Cortex of kidney (tissue), 1 donor: ENCODE results near the gene TMPRSS5.
"Not testable (repeated sequence)": the region's sequence is repeated elsewhere in the genome, so short reads cannot be mapped to it uniquely, and the experiment has no call there.

ENCODE experiments used
- DNase-seq: peaks from one replicate; lab custom pipeline; 2025; lab: John Stamatoyannopoulos, UW

TMPRSS5 gene

GRCh38 chr11:113697756-113698407 is 8.2 kb downstream of the TMPRSS5 start:
- DNase-seq = no peak

- DNase-seq = no peak
Measured at GRCh38 chr11:113697111-113697510, 9.0 kb downstream of the TMPRSS5 start.

- no peak for DNase-seq
Measured at GRCh38 chr11:113695207-113695606, 10.9 kb downstream of the TMPRSS5 start.

GRCh38 chr11:113694390-113694789 is 11.7 kb downstream of the TMPRSS5 start:
- no peak for DNase-seq

- no peak for DNase-seq
Measured at GRCh38 chr11:113693030-113693429, 13.1 kb downstream of the TMPRSS5 start.

- no peak for DNase-seq
Measured at GRCh38 chr11:113690619-113691569, 15.2 kb downstream of the TMPRSS5 start.

- no peak for DNase-seq
Measured at GRCh38 chr11:113689768-113690618, 16.1 kb downstream of the TMPRSS5 start.

- no peak for DNase-seq
Measured at GRCh38 chr11:113685654-113686359, 20.3 kb downstream of the TMPRSS5 start.

- DNase-seq = no peak
Measured at GRCh38 chr11:113684496-113684895, 21.6 kb downstream of the TMPRSS5 start.

- no peak for DNase-seq
Measured at GRCh38 chr11:113683481-113684046, 22.5 kb downstream of the TMPRSS5 start.

- DNase-seq = no peak
Measured at GRCh38 chr11:113681711-113682413, 24.2 kb downstream of the TMPRSS5 start.

GRCh38 chr11:113681282-113681681 is 24.8 kb downstream of the TMPRSS5 start:
- no peak for DNase-seq

GRCh38 chr11:113677685-113678084 is 28.4 kb downstream of the TMPRSS5 start:
- DNase-seq = no peak

- DNase-seq = no peak
Measured at GRCh38 chr11:113675565-113675964, 30.5 kb downstream of the TMPRSS5 start.

GRCh38 chr11:113675003-113675561 is 31.0 kb downstream of the TMPRSS5 start:
- DNase-seq = no peak

GRCh38 chr11:113674397-113674685 is 31.8 kb downstream of the TMPRSS5 start:
- no peak for DNase-seq

GRCh38 chr11:113673550-113674396 is 32.3 kb downstream of the TMPRSS5 start:
- DNase-seq = no peak

GRCh38 chr11:113671914-113672313 is 34.2 kb downstream of the TMPRSS5 start:
- not testable (repeated sequence) for DNase-seq

- no peak for DNase-seq
Measured at GRCh38 chr11:113670831-113671215, 35.3 kb downstream of the TMPRSS5 start.
